CD4-positive, alpha-beta T cell (primary cell): ENCODE measurements around the gene OR6C65. TPM values are rescaled to one million over a fixed set of nuclear protein-coding genes. Genes with fewer than 3 reads are reported as not detected.

Experiments
- ATAC-seq: fragments of 200-7000 bp; cut with Tn5 transposase; one replicate; pipeline ENCODE4 v1.10.0; 2022; ENCODE audit warnings: mild to moderate bottlenecking; ENCODE audit not compliant: poor library complexity
- CTCF ChIA-PET: fragments of 350-600 bp; sonication (Branson Sonifier 250); formaldehyde crosslinking; loops from one replicate; lab custom pipeline; 2021; ENCODE audit warnings: antibody characterized with exemption, inconsistent platforms; lab: Charles Lee
- POLR2A ChIA-PET: fragments of 350-600 bp; sonication (Branson Sonifier 250); formaldehyde crosslinking; loops from one replicate; lab custom pipeline; 2021; ENCODE audit warnings: antibody characterized with exemption, inconsistent platforms; lab: Charles Lee
- DNase-seq, 14 experiments: peaks; one replicate each; pipeline ENCODE4 v3.0.0-alpha.2; 2013 to 2020; ENCODE audit warnings: mixed read lengths in 2 of 14
- H3K27ac ChIP-seq, 2 donors: one replicate each; pipeline versions ENCODE4 v1.5.1 to v1.7.0; 2013; ENCODE audit warnings: low read length in 2 of 2, low read depth in 1 of 2, mild to moderate bottlenecking in 1 of 2
- H3K27me3 ChIP-seq, 2 experiments: 1 replicate in 1 of 2; 2 replicates in 1 of 2; pipeline versions ENCODE4 v1.6.1 to v1.7.0; 2013; ENCODE audit warnings: low read length in 2 of 2, control low read depth in 1 of 2, mild to moderate bottlenecking in 1 of 2, moderate library complexity in 1 of 2; ENCODE audit not compliant: insufficient read depth in 2 of 2, control insufficient read depth in 1 of 2
- H3K36me3 ChIP-seq: one replicate; pipeline ENCODE4 v1.6.1; 2013; ENCODE audit warnings: low read length, control low read depth; ENCODE audit not compliant: insufficient read depth
- H3K4me1 ChIP-seq: one replicate; pipeline ENCODE4 v1.6.1; 2013; ENCODE audit warnings: low read length, control low read depth; ENCODE audit not compliant: insufficient read depth
- H3K4me3 ChIP-seq: one replicate; pipeline ENCODE4 v1.5.1; 2013; ENCODE audit warnings: mild to moderate bottlenecking, low read length, moderate library complexity
- H3K9me3 ChIP-seq, 2 experiments: 1 replicate in 1 of 2; 2 replicates in 1 of 2; pipeline versions ENCODE4 v1.6.1 to v1.7.0; 2013; ENCODE audit warnings: low read length in 2 of 2, mild to moderate bottlenecking in 2 of 2, control low read depth in 1 of 2, moderate library complexity in 1 of 2; ENCODE audit not compliant: control insufficient read depth in 1 of 2, insufficient read depth in 1 of 2
- H3K27ac Mint-ChIP-seq: one replicate; pipeline ENCODE4 v1.8.0; 2020; ENCODE audit warnings: mixed read lengths
- H3K27me3 Mint-ChIP-seq: one replicate; pipeline ENCODE4 v1.8.0; 2021; ENCODE audit warnings: mixed read lengths
- H3K36me3 Mint-ChIP-seq: one replicate; pipeline ENCODE4 v1.8.0; 2021; ENCODE audit warnings: low read depth, mixed read lengths
- H3K4me1 Mint-ChIP-seq: one replicate; pipeline ENCODE4 v1.8.0; 2021; ENCODE audit warnings: low read depth, mixed read lengths
- H3K4me3 Mint-ChIP-seq: one replicate; pipeline ENCODE4 v1.8.0; 2020; ENCODE audit warnings: mild to moderate bottlenecking, mixed read lengths
- H3K9me3 Mint-ChIP-seq: one replicate; pipeline ENCODE4 v1.8.0; 2020; ENCODE audit warnings: mixed read lengths
- CTCF ChIP-seq: fragments of 200-600 bp; IDR thresholded peaks from one replicate; pipeline ENCODE4 v1.8.0; 2022; ENCODE audit warnings: antibody characterized with exemption, mild to moderate bottlenecking
- intact Hi-C, 2 experiments: fragments of 100-400 bp; cut with DNase I in 1 of 2; cut with micrococcal nuclease in 1 of 2; formaldehyde crosslinking; loops; one replicate each; pipeline versions ENCODE4 v1.15.1 to v1.9.0; 2023 to 2025; cut with DNase I, micrococcal nuclease
- total RNA-seq, 174 experiments: library from RNA in 2 of 174; stranded (reverse) in 2 of 174; gene quantifications; one replicate each; pipeline ENCODE4 v1.2.3 and lab custom pipeline; 2021 to 2026

Gene OR6C65
- total RNA-seq, 2 experiments from 2014 or later, result not detected

- DNase-seq, result no peak
- ATAC-seq, result no peak
- H3K4me3 ChIP-seq, result no peak overlapping the region
- Mint-ChIP-seq H3K9me3 (no peaks in the 10 kb centered on the region), H3K27ac (no peak overlapping the region), H3K4me1 (no peaks in the 10 kb centered on the region), H3K27me3 (peaks cover 24% of the 10 kb centered on the region), H3K36me3 (no peaks in the 10 kb centered on the region), H3K4me3 (no peak overlapping the region)
- ChIA-PET CTCF (no interaction called here), POLR2A (no interaction called here)
- no peaks in the 10 kb centered on the region for H3K36me3 ChIP-seq
- no peaks in the 10 kb centered on the region for H3K4me1 ChIP-seq
- no peak for TF ChIP-seq CTCF
- no peak overlapping the region for H3K27ac ChIP-seq
- intact Hi-C loops, result no loop called here
- no peaks in the 10 kb centered on the region for H3K27me3 ChIP-seq
- H3K9me3 ChIP-seq, result no peaks in the 10 kb centered on the region
These were observed 27.8 kb upstream of the OR6C65 start for GRCh38 chr12:55372521-55372920.

GRCh38 chr12:55385891-55386290, 14.4 kb upstream of the OR6C65 start:
- H3K9me3 Mint-ChIP-seq, result no peaks in the 10 kb centered on the region
- no peak for ATAC-seq
- Histone ChIP-seq H3K4me3 (no peak overlapping the region), H3K9me3 (no peaks in the 10 kb centered on the region), H3K36me3 (no peaks in the 10 kb centered on the region), H3K4me1 (no peaks in the 10 kb centered on the region), H3K27ac (no peak overlapping the region), H3K27me3 (peaks cover 0 to 3% of the 10 kb centered on the region in 2 experiments)
- H3K4me1 Mint-ChIP-seq, result no peaks in the 10 kb centered on the region
- H3K27ac Mint-ChIP-seq, result no peak overlapping the region
- intact Hi-C loops, result no loop called here
- H3K36me3 Mint-ChIP-seq, result no peaks in the 10 kb centered on the region
- ChIA-PET CTCF (interaction anchor here (1.2 kb wide), 1 partner anchor 12 kb away, joined by 3 read pairs; no protein-coding TSS in a partner anchor), POLR2A (no interaction called here)
- no peak overlapping the region for H3K4me3 Mint-ChIP-seq
- no peak for DNase-seq
- TF ChIP-seq CTCF, result no peak
- H3K27me3 Mint-ChIP-seq, result peaks cover 20% of the 10 kb centered on the region

- no peak overlapping the region for H3K4me3 ChIP-seq
- Mint-ChIP-seq H3K36me3 (no peaks in the 10 kb centered on the region), H3K4me3 (no peak overlapping the region), H3K27me3 (peaks cover 13% of the 10 kb centered on the region), H3K27ac (no peak overlapping the region), H3K4me1 (no peaks in the 10 kb centered on the region), H3K9me3 (no peaks in the 10 kb centered on the region)
- DNase-seq (no peak), ATAC-seq (no peak)
- H3K36me3 ChIP-seq, result no peaks in the 10 kb centered on the region
- no peak overlapping the region for H3K27ac ChIP-seq
- no peak for TF ChIP-seq CTCF
- ChIA-PET CTCF (no interaction called here), POLR2A (no interaction called here)
- intact Hi-C loops, result no loop called here
- H3K4me1 ChIP-seq, result no peaks in the 10 kb centered on the region
- H3K27me3 ChIP-seq, result peaks cover 8 to 15% of the 10 kb centered on the region in 2 experiments
- H3K9me3 ChIP-seq, result peaks cover 0 to 8% of the 10 kb centered on the region in 2 experiments
These were observed 8.1 kb upstream of the OR6C65 start for GRCh38 chr12:55392032-55392795.
